NB4 (cell line): ENCODE measurements around the gene UROC1.

Experiments used
- POLR2A ChIP-seq: IDR thresholded peaks from 2 replicates; pipeline ENCODE4 v1.6.1; 2011; ENCODE audit warnings: mild to moderate bottlenecking; ENCODE audit not compliant: insufficient read length; ENCODE audit errors: extremely low read depth
- TF ChIP-seq, protein P1 (sequence below): IDR thresholded peaks from one replicate; pipeline ENCODE4 v1.5.1; 2012; ENCODE audit warnings: low read depth, low read length

DNA sequence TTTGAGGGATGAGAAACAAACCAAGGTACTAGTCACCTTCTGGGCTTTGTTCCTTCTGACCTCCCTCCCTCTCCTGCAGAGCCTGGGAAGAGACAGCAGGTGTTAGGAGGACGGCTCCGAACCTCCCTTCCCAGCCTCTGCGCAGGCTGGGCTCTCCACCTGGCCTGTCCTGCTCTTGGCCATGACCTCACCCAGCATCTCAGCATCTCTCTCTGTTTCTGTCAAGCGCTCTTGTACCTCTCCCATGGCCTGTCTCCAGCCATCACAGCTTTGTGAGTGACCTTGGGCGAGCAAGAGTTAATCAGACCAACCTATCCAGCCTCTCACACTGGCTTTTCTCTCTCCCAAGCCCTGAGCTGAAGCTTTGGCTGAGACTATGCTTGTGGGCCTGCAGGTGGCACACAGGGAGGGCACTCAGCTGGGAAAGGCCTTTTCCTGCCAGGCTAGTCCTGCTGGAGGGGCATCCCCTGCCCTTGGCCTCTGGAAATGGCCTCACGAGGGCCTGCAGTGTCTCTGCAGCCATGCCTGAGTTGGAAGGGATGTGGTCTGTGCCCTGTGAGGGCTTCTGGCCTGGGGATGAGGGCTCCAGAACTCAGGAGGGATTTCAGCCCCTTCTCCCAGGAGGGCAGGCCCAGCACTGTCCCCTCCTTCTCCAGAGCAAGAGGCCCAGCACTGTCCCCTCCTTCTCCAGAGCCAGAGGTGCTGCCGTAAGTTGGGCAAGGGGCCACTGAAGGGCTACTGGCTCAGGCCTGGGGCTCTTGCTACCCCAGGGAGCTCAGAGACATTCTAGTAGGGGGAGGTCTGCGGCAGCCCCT, 8.5 kb upstream of the UROC1 start:
- TF ChIP-seq, protein P1, sequence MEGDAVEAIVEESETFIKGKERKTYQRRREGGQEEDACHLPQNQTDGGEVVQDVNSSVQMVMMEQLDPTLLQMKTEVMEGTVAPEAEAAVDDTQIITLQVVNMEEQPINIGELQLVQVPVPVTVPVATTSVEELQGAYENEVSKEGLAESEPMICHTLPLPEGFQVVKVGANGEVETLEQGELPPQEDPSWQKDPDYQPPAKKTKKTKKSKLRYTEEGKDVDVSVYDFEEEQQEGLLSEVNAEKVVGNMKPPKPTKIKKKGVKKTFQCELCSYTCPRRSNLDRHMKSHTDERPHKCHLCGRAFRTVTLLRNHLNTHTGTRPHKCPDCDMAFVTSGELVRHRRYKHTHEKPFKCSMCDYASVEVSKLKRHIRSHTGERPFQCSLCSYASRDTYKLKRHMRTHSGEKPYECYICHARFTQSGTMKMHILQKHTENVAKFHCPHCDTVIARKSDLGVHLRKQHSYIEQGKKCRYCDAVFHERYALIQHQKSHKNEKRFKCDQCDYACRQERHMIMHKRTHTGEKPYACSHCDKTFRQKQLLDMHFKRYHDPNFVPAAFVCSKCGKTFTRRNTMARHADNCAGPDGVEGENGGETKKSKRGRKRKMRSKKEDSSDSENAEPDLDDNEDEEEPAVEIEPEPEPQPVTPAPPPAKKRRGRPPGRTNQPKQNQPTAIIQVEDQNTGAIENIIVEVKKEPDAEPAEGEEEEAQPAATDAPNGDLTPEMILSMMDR: no peak
- no peak for TF ChIP-seq POLR2A
